Measurements from ENCODE around the gene NADSYN1.

Gene NADSYN1

GRCh38 chr11:71470946-71471345, 17.9 kb downstream of the NADSYN1 start:
- TF ChIP-seq TAF1 (IDR thresholded peaks at IDR 0.05; ENCODE audit: low read depth) (no peak), REST (IDR thresholded peaks at IDR 0.05; ENCODE audit: low read depth) (no peak), ZBTB7A (IDR thresholded peaks at IDR 0.05; ENCODE audit: low read depth) (no peak), EP300 (IDR thresholded peaks at IDR 0.05; ENCODE audit: borderline replicate concordance) (no peak), RAD21 (IDR thresholded peaks at IDR 0.05; ENCODE audit: low read depth) (no peak), MAX (IDR thresholded peaks at IDR 0.05) (no peak), YY1 (IDR thresholded peaks at IDR 0.05; ENCODE audit: low read depth) (no peak), CREB1 (IDR thresholded peaks at IDR 0.05; ENCODE audit: low read depth) (no peak), CEBPB (IDR thresholded peaks at IDR 0.05) (no peak), NFIC (IDR thresholded peaks at IDR 0.05) (no peak), TCF12 (IDR thresholded peaks at IDR 0.05; ENCODE audit: low read depth) (no peak), FOXM1 (IDR thresholded peaks at IDR 0.05; ENCODE audit: borderline replicate concordance, low read depth) (no peak)

- TF ChIP-seq TCF12 (IDR thresholded peaks at IDR 0.05; ENCODE audit: low read depth) (no peak), REST (IDR thresholded peaks at IDR 0.05; ENCODE audit: low read depth) (no peak), NFIC (IDR thresholded peaks at IDR 0.05) (no peak), CEBPB (IDR thresholded peaks at IDR 0.05) (no peak), RAD21 (IDR thresholded peaks at IDR 0.05; ENCODE audit: low read depth) (no peak), USF1 (IDR thresholded peaks at IDR 0.05) (no peak), ZBTB7A (IDR thresholded peaks at IDR 0.05; ENCODE audit: low read depth) (no peak), FOXM1 (IDR thresholded peaks at IDR 0.05; ENCODE audit: borderline replicate concordance, low read depth) (no peak), TEAD4 (IDR thresholded peaks at IDR 0.05) (no peak), EP300 (IDR thresholded peaks at IDR 0.05; ENCODE audit: borderline replicate concordance) (no peak), EGR1 (IDR thresholded peaks at IDR 0.05) (no peak), YY1 (IDR thresholded peaks at IDR 0.05; ENCODE audit: low read depth) (no peak), TAF1 (IDR thresholded peaks at IDR 0.05; ENCODE audit: low read depth) (no peak), CREB1 (IDR thresholded peaks at IDR 0.05; ENCODE audit: low read depth) (no peak)
These were observed 19.4 kb downstream of the NADSYN1 start for GRCh38 chr11:71472357-71472885.

GRCh38 chr11:71472941-71473792, 20.2 kb downstream of the NADSYN1 start:
- TF ChIP-seq TCF12 (IDR thresholded peaks at IDR 0.05; ENCODE audit: low read depth) (no peak), FOXM1 (IDR thresholded peaks at IDR 0.05; ENCODE audit: borderline replicate concordance, low read depth) (no peak), USF1 (IDR thresholded peaks at IDR 0.05) (no peak), ZBTB7A (IDR thresholded peaks at IDR 0.05; ENCODE audit: low read depth) (no peak), CEBPB (IDR thresholded peaks at IDR 0.05) (no peak), NFIC (IDR thresholded peaks at IDR 0.05) (no peak), MAX (IDR thresholded peaks at IDR 0.05) (no peak), TEAD4 (IDR thresholded peaks at IDR 0.05) (no peak), TAF1 (IDR thresholded peaks at IDR 0.05; ENCODE audit: low read depth) (no peak), REST (IDR thresholded peaks at IDR 0.05; ENCODE audit: low read depth) (no peak), YY1 (IDR thresholded peaks at IDR 0.05; ENCODE audit: low read depth) (no peak), EGR1 (IDR thresholded peaks at IDR 0.05) (no peak), CREB1 (IDR thresholded peaks at IDR 0.05; ENCODE audit: low read depth) (no peak), RAD21 (IDR thresholded peaks at IDR 0.05; ENCODE audit: low read depth) (no peak), EP300 (IDR thresholded peaks at IDR 0.05; ENCODE audit: borderline replicate concordance) (no peak)

GRCh38 chr11:71473793-71474080, 20.7 kb downstream of the NADSYN1 start:
- no peak for TF ChIP-seq REST (IDR thresholded peaks at IDR 0.05; ENCODE audit: low read depth)
- no peak for TF ChIP-seq ZBTB7A (IDR thresholded peaks at IDR 0.05; ENCODE audit: low read depth)
- TF ChIP-seq NFIC (IDR thresholded peaks at IDR 0.05), result no peak
- no peak for TF ChIP-seq TAF1 (IDR thresholded peaks at IDR 0.05; ENCODE audit: low read depth)
- TF ChIP-seq USF1 (IDR thresholded peaks at IDR 0.05), result no peak
- TF ChIP-seq EGR1 (IDR thresholded peaks at IDR 0.05), result no peak
- TF ChIP-seq RAD21 (IDR thresholded peaks at IDR 0.05; ENCODE audit: low read depth), result no peak

Measured in Ishikawa (cell line).